NCI-H510A treated with DMSO at 0.1 percent for 48 hours (cell line): ENCODE data around the gene PHF20.
A peak's percentile ranks its signal among the peaks of the same experiment; 100 is the strongest.
"Not testable (repeated sequence)": the region's sequence is repeated elsewhere in the genome, so short reads cannot be mapped to it uniquely, and the experiment has no call there.

Experiments used
- DNase-seq: peaks from one replicate; lab custom pipeline; 2025; lab: John Stamatoyannopoulos, UW

Gene PHF20

DNA sequence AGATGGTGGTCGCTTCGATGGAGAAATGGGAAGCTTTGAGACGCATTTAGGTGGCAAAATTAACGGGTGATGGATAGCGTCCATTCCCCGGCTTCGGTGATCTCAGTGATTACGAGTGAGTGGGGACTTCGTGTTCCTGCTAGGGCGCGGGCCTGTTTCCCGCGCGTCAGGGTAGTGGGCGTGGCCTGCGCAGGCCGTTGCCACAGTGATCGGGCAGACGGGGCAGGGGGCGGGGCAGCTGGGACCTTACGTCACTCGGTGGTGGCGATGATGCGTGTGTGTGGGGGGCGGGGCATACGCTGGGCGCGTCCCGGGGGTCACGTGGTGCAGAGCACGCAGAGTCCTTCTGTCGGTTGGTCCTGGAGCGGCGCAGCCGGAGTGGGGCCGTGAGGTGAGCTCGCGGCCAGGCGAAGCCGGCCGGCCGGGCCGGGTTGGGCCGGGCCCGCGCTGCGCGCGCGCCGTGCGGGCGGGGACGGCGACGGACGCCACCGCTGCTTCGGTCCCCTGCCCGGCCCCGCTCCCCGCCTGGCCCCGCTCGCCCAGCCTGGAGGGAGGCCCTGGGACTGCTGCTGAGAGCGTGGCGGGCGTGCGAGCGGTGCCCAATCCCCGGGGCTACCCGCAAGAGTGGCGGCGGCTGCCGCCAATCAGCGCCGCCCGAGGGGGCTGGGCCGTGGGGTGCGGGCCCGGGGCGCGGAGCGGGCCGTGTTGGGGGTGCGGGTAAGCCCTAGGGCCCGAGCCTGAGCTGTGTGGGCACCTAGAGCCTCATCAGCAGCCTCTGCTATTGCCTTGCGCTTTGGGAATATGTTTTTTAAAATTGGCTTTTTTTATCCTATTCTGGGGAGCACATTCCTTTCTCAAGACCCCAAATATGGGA, at the start of gene PHF20:
PHF20 (plus strand) TSS at position 327 of the 874 bp plus-strand sequence. CDS start 29,508 bp downstream, outside the sequence.
- DNase-seq: peak; percentile 91

- DNase-seq: not testable (repeated sequence)
These were observed 48.6 kb upstream of the PHF20 start for GRCh38 chr20:35723275-35723639.

- not testable (repeated sequence) for DNase-seq
These were observed 48.0 kb upstream of the PHF20 start for GRCh38 chr20:35723652-35724320.

DNA sequence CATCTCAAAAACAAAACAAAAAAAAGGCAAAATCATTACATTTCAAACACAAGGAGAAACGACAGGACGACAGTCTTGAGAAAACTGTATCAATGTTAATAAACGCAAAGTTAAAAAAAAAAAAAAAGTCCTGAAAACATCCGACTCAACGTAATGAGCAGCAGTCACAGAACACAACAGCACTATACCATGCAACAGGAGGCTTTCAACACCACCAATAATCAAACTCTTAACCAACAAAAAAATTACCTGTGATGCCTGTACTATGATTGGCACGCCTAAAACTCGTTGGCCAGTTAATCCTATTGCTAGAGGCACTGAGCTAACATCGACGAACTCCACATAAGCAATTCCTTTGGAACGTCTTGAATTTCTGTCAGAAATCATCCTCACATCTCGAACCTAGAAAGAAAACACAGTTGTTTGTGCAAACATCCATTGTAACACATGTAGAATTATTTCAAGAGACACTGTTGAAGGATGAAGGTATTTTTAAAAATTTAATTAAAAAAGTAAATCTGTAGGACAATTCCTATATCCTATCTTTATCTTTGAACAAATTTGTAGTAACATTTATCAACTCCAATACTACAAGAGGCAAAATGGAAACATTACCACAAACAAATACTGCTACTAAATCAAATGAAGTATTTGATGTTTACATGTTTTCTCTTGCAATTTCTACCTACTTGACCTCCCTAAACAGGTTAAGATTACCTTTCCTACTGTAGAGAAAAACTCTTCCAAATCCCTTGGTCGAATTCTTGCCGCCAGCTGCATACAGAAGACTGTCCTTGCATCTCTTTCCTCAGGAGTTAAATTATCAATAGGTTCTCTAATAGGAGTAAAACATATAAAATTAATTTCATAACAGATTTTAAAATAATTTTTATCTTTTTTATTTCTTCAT, 47.2 kb upstream of the PHF20 start:
- no peak for DNase-seq

DNA sequence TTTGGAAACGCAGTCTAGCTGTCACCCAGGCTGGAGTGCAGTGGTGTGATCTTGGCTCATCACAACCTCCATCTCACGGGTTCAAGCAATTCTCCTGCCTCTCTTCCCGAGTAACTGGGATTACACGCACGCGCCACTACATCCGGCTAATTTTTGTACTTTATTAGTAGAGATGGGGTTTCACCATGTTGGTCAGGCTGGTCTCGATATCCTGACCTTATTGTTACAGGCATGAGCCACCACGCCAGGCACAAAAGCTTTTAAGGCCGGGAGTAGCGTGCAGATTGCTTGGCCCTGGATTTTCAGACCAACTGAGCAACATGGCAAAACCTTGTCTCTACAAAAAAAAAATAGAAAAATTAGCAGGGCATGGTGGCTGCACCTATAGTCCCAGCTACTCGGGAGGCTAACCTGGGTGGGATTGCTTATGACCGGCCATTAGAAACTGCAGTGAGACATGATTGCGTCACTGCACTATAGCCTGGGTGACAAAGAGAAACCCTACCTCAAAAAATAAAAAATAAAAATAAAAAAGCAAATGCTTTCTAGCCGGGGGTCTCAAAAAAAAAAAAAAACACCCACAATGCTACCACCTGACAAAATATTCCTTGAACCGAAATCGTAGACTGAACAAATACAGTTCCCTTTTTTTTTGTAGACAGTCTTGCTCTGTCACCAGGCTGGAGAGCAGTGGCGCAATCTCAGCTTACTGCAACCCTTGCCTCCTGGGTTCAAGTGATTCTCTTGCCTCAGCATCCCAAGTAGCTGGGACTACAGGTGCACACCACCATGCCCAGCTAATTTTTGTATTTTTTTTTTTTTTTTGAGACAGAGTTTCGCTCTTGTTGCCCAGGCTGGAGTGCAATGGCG, 44.7 kb upstream of the PHF20 start:
- no peak for DNase-seq

- no peak for DNase-seq
These were observed 42.5 kb upstream of the PHF20 start for GRCh38 chr20:35729283-35729807.

DNA sequence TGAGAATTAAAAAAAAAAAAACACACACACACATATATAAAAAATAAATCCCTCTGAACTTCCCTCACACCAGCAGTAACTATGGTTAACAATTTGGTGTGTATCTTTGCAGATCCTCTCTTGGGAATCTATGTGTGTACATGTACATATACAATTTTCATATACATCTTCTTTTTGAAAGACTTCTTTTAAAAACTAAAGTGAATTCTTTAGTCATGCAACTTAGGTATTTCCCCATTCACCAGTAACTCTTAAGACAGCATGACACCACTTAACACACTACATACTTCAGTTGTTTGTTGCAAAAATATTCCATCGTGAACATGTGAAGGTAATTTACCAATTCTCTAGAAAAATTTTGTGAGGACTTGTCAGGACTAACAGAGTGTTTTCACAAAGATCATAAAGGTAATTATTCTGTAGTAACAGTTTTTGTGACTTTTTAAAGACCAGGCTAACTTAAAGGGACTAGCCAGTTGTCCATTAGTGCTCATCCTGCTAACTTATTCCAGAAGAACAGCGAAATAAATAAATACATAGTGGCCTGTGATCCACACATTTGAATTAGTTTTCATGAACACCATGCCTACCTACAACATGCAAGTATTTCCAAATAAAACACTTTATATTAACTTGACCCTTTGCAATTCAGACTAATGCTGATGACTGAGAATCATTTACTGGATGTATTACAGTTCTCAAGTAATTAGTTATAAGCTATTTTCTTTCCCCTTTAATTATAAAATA, 41.8 kb upstream of the PHF20 start:
- DNase-seq: no peak

DNA sequence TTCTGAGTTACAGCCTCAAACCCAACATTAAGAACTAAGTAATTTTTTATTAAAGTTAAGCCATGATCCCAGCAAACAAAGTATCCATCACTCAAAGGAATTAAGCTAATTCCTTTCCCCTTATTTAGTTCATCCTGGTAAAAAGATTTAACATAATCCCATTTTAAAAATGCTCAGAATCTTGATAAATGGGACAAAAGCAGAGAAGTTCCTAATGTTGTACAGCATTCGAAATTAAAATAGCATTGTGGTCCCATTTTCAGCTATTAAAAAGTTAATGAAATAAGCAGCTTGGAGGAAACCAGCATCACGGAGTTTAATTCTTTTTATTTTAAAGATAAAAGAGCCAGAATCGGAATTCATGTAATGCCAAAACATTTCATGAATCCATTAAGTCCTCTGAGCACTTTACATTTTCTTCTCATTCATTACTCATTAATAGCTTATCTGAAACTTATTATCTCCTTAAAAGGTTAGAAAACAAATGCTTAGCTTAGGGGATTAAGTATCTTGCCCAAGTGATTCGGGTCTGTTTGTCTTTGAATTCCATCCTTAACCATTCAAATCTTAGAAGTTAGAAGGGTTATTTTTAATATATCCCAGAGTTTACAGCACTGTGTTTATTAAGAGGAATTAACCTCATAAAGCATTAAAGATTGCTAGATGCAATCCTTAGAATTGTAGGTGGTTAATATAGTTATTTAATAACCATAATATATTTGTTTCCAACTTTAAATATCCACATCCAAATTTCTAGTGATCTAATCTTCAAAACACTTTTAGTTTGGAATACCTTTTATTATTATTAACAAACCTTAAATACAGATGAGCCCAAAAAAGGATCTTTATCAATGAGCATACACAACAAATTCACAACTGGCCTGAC, 41.0 kb upstream of the PHF20 start:
- DNase-seq: no peak

DNA sequence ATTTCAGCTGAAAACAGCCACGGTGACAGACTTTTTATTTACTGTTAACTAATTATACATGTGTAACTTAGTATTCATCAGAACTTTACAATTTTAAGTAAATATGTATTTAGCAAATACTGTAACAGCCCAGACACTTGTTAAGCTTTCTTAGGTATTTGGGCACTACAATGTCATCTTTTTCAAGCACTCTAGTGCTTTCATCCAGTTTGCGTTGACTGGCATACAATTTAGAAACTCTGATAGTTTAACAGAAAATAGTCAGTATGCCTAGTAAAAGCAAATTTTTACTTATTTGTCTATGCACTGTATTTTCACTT, 40.4 kb upstream of the PHF20 start:
- DNase-seq: no peak

GRCh38 chr20:35731862-35732643, 39.8 kb upstream of the PHF20 start:
- no peak for DNase-seq

DNA sequence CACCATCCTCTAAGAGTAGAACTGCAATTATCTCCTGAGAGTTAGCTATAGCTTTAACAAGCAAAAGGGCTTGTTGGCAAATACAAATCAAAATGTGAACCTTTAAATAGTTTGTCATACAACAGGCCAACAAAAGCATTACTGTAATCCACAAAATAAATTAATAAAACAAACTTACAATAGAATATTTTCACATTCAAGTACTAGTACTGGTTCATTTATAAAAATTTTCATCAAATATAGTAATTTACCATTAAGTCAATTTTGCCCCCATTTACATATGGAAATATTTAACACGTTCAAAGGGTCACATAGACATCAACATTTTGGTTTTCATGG, 39.2 kb upstream of the PHF20 start:
- no peak for DNase-seq

- DNase-seq: no peak
These were observed 37.4 kb upstream of the PHF20 start for GRCh38 chr20:35734374-35734773.

GRCh38 chr20:35734777-35735649, 36.8 kb upstream of the PHF20 start:
- DNase-seq: no peak

DNA sequence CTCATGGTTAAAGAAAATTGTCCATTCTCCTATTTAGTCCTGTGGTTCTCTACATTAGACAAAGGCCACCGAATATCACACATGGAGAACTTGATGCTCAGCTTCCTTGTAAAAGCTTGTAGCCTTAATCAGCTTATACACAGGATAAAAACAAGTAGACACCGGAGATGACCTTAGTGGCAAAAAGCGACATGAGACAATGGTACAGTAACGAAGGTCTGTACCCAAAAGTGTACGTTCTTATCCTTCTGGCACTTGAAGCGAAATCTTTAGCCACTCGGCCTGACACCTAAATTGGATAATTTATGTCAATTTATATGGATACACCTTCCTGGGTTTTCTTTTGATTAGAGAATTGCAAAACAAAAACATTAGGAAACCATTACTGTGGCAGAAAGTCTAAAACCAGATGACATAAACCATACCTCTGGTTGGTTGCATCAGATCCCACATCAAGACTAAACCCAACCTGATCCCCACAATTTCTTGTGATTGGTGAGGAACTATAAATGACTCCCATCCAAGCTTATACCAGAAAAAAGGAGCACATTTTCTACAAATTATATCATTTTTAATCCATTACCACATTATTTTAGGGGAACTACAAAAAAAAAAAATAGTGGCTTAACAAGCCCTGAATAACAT, 35.9 kb upstream of the PHF20 start:
- no peak for DNase-seq

GRCh38 chr20:35737865-35738333, 33.9 kb upstream of the PHF20 start:
- no peak for DNase-seq

- DNase-seq: no peak
These were observed 33.2 kb upstream of the PHF20 start for GRCh38 chr20:35738410-35739179.
